Nephron progenitor cell (in vitro differentiated cells): ENCODE data around the gene EXD2.
"Not testable (repeated sequence)": the region's sequence is repeated elsewhere in the genome, so short reads cannot be mapped to it uniquely, and the experiment has no call there.

Experiments used
- DNase-seq: peaks from one replicate; pipeline ENCODE4 v3.0.0; 2021
- H3K27ac Mint-ChIP-seq: 2 replicates; pipeline ENCODE4 v1.8.0; 2021; ENCODE audit warnings: mild to moderate bottlenecking, moderate library complexity, mixed read lengths
- H3K27me3 Mint-ChIP-seq: 2 replicates; pipeline ENCODE4 v1.8.0; 2021; ENCODE audit warnings: mild to moderate bottlenecking, low read depth, mixed read lengths; ENCODE audit not compliant: poor library complexity
- H3K36me3 Mint-ChIP-seq: 2 replicates; pipeline ENCODE4 v1.8.0; 2021; ENCODE audit warnings: low read depth, mixed read lengths
- H3K4me1 Mint-ChIP-seq: 2 replicates; pipeline ENCODE4 v1.8.0; 2021; ENCODE audit warnings: mixed read lengths
- H3K4me3 Mint-ChIP-seq: 2 replicates; pipeline ENCODE4 v1.8.0; 2021; ENCODE audit warnings: mild to moderate bottlenecking, moderate library complexity, mixed read lengths
- H3K9me3 Mint-ChIP-seq: 2 replicates; pipeline ENCODE4 v1.8.0; 2021; ENCODE audit warnings: mild to moderate bottlenecking, moderate library complexity, mixed read lengths
- TF ChIP-seq, protein P1 (sequence below): fragments of 200-600 bp; sonication (generic); IDR thresholded peaks from 2 replicates; pipeline ENCODE4 v1.5.0; 2021; ENCODE audit warnings: antibody characterized with exemption

EXD2 gene

GRCh38 chr14:69161590-69161989 lies 29.7 kb upstream of the EXD2 start:
- Mint-ChIP-seq H3K4me1 (no peaks in the 10 kb centered on the region), H3K36me3 (no peaks in the 10 kb centered on the region), H3K9me3 (peaks cover 48% of the 10 kb centered on the region), H3K27me3 (peaks cover 47% of the 10 kb centered on the region), H3K27ac (no peak overlapping the region), H3K4me3 (no peak overlapping the region)
- TF ChIP-seq, protein P1, sequence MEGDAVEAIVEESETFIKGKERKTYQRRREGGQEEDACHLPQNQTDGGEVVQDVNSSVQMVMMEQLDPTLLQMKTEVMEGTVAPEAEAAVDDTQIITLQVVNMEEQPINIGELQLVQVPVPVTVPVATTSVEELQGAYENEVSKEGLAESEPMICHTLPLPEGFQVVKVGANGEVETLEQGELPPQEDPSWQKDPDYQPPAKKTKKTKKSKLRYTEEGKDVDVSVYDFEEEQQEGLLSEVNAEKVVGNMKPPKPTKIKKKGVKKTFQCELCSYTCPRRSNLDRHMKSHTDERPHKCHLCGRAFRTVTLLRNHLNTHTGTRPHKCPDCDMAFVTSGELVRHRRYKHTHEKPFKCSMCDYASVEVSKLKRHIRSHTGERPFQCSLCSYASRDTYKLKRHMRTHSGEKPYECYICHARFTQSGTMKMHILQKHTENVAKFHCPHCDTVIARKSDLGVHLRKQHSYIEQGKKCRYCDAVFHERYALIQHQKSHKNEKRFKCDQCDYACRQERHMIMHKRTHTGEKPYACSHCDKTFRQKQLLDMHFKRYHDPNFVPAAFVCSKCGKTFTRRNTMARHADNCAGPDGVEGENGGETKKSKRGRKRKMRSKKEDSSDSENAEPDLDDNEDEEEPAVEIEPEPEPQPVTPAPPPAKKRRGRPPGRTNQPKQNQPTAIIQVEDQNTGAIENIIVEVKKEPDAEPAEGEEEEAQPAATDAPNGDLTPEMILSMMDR: no peak
- no peak for DNase-seq

DNA sequence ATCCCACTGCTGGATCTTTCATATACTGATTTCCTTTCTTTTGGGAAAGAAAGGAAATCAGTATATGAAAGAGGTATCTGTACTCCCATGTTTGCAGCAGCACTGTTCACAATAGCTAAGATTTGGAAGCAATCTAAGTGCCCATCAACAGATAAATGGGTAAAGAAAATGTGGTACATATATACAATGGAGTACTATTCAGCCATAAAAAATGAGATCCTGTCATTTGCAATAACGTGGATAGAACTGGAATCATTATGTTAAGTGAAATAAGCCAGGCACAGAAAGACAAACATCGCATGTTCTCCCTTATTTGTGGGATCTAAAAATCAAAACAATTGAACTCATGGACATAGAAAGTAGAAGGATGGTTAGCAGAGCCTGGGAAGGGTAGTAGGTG lies 25.5 kb upstream of the EXD2 start:
- H3K27me3 Mint-ChIP-seq: peaks cover 20% of the 10 kb centered on the region
- not testable (repeated sequence) for DNase-seq, H3K27ac Mint-ChIP-seq, H3K4me1 Mint-ChIP-seq, H3K4me3 Mint-ChIP-seq, H3K36me3 Mint-ChIP-seq
- H3K9me3 Mint-ChIP-seq: peaks cover 46% of the 10 kb centered on the region

GRCh38 chr14:69170839-69171238 lies 20.5 kb upstream of the EXD2 start:
- Mint-ChIP-seq H3K27ac (no peak overlapping the region), H3K4me3 (no peak overlapping the region)

DNA sequence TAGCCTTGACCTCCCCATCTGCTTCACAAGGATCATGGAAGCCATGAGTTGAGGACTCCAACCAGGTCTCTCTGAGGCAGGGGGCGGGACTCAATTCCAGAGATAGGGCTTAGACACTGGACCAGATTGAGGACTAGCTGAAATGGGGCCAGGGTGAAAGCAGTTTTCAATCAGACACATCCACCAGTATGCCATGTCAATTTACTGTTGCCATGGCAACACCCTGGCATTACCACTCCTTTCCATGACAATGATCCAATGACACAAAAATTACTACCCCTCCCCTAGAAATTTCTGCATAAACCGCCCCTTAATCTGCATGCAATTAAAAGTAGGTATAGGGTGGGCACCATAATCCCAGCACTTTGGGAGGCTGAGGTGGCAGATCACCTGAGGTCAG lies 19.7 kb upstream of the EXD2 start:
- Mint-ChIP-seq H3K9me3 (no peaks in the 10 kb centered on the region), H3K27ac (no peak overlapping the region), H3K4me3 (no peak overlapping the region), H3K36me3 (no peaks in the 10 kb centered on the region), H3K4me1 (no peaks in the 10 kb centered on the region), H3K27me3 (peaks cover 35% of the 10 kb centered on the region)
- TF ChIP-seq, protein P1: no peak
- no peak for DNase-seq

More at GRCh38 chr14:69170839-69171238, 20.5 kb upstream of the EXD2 start:
- Mint-ChIP-seq H3K36me3 (no peaks in the 10 kb centered on the region), H3K27me3 (peaks cover 31% of the 10 kb centered on the region), H3K9me3 (no peaks in the 10 kb centered on the region), H3K4me1 (no peaks in the 10 kb centered on the region)
- TF ChIP-seq, protein P1: no peak
- no peak for DNase-seq

GRCh38 chr14:69175130-69175529 lies 16.2 kb upstream of the EXD2 start:
- no peak for DNase-seq
- Mint-ChIP-seq H3K4me1 (no peaks in the 10 kb centered on the region), H3K4me3 (no peak overlapping the region), H3K27ac (no peak overlapping the region), H3K27me3 (peaks cover 46% of the 10 kb centered on the region), H3K36me3 (no peaks in the 10 kb centered on the region), H3K9me3 (no peaks in the 10 kb centered on the region)
- TF ChIP-seq, protein P1: no peak

- peaks cover 5% of the 10 kb centered on the region for H3K4me1 Mint-ChIP-seq
- H3K27ac Mint-ChIP-seq: no peak overlapping the region
- H3K4me3 Mint-ChIP-seq: no peak overlapping the region
- TF ChIP-seq, protein P1: no peak
- no peak for DNase-seq
- no peaks in the 10 kb centered on the region for H3K9me3 Mint-ChIP-seq
- H3K27me3 Mint-ChIP-seq: peaks cover 29% of the 10 kb centered on the region
- no peaks in the 10 kb centered on the region for H3K36me3 Mint-ChIP-seq
Measured at GRCh38 chr14:69181491-69181890, 9.8 kb upstream of the EXD2 start.

- peaks cover 26% of the 10 kb centered on the region for H3K27me3 Mint-ChIP-seq
- H3K4me1 Mint-ChIP-seq, H3K4me3 Mint-ChIP-seq, H3K27ac Mint-ChIP-seq, H3K36me3 Mint-ChIP-seq, DNase-seq, H3K9me3 Mint-ChIP-seq: not testable (repeated sequence)
Measured at GRCh38 chr14:69182580-69182979, 8.7 kb upstream of the EXD2 start.
